ENCODE measurements around the gene DAB2IP.
"Not testable (repeated sequence)": the region's sequence is repeated elsewhere in the genome, so short reads cannot be mapped to it uniquely, and the experiment has no call there.

The DAB2IP gene

DNA sequence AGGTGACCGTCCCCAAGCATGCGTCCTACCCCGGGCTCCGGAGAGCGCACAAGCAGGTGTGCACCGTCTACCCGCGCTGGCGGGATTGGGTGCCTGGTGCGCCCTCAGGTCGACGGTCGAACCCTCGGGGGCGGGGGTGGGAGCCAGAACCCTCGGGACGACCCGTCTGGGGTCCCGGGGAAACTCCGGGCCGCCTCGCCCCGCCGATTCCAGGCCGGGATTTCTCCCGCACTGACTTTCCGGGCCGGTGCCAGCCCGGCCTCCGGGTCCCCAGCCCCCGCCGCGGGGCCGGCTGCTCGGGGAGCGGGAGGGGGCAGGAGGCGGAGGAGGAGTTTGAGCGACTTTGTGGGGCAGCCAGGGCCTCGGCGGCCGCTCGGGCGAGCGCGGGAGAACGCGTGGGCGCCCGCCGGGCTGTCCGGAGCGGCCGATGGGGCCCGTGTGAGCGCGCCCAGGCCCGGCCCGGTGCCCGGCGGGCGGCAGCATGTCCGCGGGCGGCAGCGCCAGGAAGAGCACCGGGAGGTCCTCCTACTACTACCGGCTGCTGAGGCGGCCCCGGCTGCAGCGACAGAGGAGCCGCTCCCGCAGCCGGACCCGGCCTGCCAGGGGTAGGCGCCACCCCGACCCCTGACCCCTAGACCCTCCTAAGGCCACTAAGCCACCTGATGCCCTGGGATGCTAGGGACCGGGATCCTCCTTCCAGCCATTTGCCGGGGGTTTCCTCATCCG lies at the start of gene DAB2IP:
Gene DAB2IP, plus strand, starts transcription at position 340 of the 726 bp plus-strand sequence. Its CDS starts 142 bp downstream, at position 482.
- DNase-seq, result no peak

DNA sequence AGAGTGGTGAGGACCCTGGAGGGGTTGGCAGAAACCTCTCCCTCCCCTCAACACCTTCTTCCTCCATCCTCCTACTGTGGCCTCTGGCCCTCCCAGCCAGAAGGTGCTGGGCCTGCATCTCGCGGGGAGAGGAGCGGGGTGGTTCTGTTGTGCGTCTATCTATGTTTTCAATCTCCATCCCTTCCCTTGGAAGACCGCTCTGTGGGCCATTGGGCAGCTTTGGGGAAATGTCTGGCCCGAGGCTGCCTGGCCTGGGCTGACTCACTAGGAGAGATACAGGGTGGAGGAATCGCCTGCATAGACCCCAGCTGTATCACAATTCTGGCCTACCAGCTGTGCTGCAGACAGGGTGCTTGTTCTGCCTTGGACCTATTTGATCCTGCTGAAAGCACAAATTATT lies 48.4 kb upstream of the DAB2IP start:
- no peak for DNase-seq

DNA sequence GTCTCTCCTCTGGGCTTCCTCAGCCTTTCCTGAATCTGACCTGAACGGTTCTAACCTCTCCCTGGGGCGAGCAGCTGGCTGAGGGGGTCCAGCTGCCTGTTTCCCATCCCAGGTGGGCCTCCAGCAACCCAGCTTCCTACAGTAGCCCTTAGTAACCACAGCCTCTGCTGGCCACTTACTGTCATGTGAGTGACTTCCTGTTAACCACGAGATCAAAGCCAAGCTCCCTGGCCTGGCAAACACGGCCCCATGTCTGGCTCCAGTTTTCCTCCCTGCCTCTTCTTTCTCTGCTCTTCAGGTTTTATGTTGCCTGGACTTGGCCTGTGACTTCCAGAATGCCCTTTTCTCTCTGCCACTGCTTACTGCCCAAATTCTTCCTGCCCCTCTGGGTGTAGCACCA lies 47.2 kb upstream of the DAB2IP start:
- DNase-seq, result peak; percentile 16

DNA sequence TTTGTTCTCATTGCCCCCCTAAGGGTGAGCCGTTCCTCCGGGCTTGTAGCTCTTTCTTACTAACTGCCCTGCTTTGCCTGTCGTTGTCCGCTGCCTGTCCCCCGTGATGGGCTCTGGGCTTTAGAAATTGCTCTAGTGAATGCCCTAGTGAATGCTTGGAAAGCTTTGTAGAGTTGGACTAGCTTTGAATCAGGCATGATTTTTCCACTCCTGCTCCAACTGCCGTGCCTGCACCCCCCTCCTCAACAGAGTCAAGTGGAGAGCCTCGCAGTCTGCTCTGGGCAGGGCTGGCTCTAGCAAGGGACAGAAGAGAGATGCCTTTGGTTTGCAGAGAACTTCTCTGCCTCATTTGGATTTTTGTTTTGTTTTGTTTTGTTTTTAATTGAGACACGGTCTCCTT lies 46.8 kb upstream of the DAB2IP start:
- DNase-seq, result no peak

DNA sequence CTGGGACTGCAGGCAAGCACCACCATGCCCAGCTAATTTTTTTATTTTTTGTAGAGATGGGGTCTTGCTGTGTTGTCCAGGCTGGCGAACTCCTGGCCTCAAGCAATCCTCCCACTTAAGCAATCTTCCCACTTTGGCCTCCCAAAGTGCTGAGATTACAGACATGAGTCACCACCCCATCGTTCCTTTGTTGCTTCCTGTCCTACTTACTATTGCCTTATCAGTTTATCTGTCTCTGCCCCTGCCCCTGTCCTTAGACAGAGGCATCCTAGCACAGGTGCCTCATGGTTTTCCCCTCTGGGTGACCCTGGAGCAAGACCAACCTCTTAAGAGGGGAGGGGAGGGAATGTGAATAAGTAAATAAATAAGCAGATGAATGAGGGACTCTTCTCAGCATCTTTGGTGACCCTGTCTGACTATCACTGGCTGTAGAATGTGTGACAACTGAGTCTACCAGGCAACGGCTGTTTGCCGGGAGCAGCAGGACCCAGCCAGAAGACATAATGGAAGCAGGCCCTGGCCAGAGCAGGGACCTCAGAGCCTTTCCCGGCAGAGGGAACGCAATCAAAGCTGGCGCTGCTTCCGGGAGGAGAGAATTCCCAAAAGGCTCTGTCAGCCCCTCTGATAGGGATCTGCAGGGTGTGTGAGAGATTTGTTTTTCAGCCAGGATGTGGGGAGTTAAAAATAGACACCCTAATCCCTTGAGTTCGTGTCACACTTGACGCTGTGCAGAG lies 43.8 kb upstream of the DAB2IP start:
- DNase-seq, result peak; percentile 40

DNA sequence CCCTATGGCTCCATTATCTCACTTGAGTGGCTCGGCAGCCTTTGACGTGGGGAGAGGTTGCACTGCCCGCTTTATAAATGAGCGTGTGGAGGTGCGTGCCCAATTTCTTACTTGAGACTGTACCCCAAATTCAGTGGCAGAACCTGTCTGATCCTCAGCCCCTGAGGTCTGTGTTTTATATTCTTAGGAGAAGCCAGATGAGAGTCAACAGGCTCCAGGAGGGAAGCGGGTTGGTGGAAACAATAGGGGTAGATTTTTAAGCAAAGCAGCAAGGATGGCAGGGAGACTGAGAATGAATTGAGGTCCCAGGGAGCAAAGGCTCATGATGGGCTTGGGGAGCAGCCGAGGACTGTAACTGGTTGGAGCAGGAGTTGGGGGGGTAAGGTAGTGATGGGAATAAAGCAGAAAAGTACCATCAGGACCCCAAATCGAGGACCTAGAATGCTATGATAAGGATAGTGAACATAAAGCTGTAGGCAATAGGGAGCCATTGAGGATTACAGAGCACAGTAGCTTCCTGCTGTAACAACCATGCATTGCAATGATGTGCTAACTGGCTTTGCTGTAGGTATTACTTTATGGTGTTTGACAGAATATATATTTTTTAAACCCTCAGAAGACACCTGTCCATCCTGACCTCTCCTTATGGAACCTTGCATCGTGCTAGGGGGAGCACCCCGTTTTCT lies 43.1 kb upstream of the DAB2IP start:
- no peak for DNase-seq

DNA sequence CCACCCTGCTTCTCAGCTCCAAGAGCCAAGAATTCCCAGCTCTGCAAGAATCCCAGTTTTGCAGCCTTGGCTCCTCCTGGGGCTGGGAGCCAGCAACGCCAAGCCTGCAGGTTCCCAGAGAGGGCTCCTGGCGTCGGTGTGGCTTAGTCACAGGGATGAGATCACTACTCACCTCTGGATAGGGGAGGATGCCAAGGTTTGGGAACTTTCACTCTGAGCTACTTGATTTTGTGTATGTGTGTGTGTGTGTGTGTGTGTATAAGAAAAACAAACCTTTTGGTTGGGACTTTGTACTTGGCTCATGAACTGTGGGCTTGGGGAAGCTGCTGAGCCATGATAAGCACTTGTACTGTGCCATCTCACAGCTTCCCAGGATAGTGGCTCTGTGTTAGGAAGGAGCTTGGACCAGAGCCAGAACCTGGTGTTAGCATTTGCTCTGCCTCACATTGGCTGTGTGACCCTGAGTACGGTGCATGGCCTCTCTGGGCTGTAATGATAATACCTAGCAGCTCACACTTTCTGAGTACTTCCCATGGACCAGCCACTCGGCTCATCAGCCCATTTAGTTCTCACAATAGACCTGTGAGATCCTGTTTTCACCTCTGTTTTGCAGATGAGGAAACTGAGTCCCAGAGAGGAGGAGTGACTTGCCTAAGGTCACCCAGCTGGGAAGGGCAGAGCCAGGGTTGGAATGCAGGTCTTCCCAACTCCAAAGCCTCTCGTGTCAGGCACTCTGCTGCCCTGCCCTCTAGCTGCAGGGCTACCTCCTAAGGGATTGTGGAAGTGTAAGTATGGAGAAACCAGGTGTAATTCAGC lies 41.4 kb upstream of the DAB2IP start:
- DNase-seq, result no peak

DNA sequence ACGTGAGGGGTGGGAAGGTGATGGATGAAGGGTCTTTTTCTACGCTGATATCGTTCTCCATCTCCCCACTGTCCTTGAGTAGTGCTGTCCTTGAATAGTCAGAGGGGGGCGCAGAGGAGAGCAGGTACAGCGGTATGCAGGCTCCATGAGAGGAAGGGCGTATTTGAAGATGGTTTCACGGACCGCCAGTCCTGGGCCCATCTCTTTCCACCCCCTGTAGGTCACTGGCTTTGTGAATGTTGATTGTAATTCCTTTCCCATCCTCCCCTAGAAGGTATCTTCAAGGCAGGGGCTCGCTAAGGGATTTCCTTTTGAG lies 40.8 kb upstream of the DAB2IP start:
- no peak for DNase-seq

DNA sequence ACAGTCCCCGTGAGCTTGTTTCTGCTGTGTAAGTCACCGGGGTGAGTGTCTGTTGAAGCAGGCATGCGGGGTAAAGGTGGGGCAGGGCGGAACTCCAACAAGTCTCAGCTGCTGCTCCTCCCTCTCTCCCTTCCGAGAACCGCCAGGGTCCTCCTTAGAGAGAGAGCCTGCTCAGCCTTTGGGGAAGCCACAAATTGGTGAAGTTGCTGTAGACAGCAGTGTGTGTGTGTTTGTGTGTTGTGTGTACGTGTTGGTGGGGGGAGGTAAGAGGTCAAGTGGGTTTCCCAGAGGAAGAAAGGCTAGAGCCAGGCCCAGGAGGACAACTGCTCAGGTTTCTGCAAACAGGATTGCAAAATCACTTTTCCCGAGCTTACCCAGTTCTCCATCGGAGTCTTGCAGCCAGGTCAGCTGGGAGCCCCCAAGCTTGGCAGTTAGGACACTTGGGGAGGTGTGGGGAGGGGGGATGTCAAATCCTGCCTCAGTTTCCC lies 38.9 kb upstream of the DAB2IP start:
- no peak for DNase-seq

DNA sequence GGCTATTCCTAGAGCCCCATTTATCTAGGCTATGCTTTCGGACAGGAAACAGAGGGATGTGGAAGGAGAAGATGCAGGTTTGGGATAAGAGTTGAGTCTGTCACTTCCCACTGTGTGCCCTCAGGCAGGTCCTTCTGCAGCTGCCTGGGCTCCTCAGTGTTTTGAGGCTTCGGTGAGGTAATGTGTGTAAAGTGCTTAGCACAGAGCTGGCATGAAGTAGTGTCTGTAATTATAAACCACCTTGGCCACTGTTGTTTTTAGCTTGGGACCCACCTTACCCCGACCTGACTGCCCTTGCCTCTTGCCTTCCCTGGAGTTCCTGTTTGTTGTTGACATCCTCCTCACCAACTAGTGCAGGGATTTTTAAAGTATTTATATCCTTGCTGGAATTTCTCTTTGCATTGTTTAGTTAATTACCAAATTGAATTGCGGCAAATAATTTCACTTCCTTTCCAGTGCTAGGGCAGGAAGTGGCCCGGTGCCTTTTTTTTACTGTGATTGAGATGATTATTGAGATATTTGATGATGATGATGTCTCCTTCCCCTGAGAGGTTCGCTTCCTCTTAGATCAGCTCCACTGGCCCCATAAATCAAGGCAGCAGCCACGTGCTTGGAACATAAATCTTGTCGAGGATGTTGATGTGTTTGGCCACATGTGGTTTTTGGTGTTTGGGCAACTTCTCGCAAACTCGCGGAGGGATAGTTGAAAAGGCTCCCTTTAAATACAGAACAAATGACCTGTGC lies 38.3 kb upstream of the DAB2IP start:
- DNase-seq, result no peak

DNA sequence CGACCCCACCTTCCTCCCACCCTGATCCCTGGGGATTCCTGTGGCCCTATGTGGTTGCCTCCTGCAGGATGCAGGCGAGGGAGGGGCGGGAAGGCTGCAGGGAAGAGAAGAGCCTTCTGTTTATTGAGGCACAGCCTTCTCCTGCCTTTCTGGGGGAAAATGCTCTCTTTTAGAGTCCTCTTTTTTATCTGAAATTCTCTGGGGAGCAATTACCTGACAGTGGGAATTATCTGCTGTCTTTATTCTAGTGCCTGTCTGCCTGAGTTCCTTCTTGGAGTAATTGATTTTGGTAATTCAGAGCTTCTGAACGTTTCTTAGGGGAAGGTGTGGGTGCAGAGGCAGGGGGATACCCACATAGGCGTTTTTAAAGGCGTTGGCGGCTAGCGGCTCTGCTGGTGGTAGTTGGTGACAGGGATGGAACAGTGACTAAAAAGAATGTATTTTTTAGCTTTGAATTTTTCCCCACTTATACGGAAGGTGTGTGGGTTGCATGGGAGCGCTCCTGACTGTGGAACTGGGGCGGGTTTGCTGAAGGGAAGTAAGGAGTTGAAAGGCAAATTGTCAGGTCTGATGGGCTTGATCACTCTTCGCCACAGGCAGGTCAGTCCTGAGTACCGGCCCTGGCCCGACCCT lies 35.2 kb upstream of the DAB2IP start:
- DNase-seq, result no peak

DNA sequence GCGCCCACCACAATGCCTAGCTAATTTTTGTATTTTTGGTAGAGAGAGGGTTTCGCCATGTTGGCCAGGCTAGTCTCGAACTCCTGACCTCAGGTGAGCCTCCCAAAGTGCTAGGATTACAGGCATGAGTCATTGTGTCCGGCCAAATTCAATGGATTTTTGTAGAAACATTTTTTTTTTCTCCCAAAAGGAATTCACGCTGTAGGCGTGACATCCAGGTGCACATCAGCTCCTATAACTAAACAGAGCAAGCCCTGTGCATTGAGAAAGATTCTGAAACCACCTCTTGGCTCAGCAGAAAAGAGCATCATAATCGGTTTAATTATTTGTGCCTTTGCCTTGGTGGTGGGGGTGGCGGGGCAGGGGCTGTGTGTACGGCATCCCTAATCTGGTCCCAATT lies 32.9 kb upstream of the DAB2IP start:
- no peak for DNase-seq

DNA sequence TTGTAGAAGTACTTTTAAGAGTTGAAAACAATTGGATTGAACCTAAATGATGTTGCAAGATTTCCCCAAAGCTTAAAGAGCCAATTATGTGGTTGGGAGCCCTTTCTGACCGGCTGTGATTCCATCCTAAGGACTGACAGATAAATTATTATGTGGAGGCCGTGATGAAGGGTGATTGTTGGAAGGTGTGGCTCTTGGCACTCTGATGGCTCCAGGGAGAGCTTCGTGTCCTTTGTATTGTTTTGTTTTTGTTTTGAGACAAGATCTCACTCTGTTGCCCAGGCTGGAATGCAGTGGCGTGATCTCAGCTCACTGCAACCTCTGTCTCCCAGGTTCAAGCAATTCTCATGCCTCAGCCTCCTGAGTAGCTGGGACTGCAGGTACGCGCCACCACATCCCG lies 32.5 kb upstream of the DAB2IP start:
- not testable (repeated sequence) for DNase-seq

DNA sequence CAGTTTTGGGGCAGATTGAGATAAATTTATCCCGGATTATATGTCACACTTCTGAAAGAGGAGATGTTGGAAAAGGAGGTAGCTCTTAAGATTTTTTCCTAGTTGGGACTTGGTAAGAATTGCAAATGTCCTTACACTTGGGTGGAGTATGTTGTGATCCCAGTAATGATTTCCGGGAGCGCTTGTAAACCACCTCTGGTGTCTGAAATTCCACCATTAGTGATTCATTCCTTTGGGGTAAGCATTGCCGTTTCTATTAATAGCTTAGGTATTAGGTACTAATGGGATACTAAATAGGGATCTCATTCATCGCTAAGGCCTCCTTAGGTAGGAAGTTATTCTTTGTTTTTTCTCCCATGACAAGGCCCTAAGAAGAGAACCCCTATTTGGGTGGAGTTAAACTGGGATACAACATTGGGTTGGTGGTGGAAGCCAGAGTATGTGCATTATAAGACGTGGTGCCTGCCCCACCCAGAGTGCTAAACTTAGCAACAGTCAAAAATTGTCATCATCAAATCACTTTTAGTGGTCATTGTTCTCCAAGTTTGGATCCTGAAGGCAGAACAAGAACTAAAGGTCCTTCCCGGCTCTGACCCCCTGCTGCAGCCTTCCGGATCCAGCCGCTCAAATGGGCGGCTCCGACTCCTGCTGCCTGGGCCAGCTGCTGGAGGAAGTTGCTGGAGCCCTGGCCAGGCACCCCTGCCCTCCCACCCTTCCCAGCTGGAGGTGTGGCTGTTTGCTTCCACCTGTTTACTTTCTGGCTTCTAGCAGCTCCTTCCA lies 31.7 kb upstream of the DAB2IP start:
- no peak for DNase-seq

DNA sequence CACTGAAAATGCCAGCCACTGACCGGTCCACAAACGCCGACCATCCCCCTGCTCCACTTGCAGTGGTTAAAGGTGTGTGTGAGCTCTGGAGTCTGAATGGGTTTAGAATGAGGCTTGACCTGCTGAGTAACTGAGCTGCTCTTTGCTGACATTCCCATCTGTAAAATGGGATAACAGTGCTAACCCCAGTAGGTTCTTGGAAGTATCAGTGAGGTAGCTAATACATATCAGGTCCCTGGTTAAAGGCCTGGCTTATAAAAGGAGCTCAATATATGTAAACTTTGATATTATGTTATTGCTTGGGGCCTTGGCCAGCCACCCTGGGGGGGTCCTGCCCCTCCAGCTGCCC lies 31.1 kb upstream of the DAB2IP start:
- no peak for DNase-seq

DNA sequence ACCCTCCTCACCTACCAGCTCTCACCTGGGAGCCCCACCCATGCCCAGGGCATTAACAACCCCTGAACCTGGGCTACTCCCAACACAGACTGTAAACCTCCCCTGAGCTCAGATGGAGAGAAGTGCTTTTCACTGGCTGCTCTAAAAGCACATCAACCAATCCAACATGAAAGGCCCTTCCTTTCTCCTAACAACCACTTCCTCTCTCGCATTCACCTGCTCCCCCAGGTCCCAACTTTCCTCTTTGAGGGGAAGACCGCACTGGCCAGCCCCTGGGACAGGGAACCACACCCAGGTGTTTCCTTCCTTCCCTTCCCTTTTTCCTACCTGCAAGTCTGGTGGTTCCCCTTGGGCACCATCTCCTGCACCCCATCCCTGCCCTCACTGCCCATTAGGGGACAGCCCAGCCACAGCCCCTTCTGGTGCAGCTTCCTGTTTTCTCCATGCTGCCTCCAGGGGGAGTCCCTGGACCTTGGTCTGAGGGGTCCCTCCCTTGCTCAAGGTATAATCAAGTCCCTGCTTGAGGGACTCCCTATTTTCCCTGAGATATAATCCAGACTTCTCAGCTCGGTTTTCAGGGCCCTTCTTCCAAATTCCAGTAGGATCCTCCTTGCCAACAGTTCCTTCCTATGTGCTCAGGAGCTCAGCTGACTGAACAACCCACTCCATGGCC lies 30.5 kb upstream of the DAB2IP start:
- DNase-seq, result peak; percentile 29

DNA sequence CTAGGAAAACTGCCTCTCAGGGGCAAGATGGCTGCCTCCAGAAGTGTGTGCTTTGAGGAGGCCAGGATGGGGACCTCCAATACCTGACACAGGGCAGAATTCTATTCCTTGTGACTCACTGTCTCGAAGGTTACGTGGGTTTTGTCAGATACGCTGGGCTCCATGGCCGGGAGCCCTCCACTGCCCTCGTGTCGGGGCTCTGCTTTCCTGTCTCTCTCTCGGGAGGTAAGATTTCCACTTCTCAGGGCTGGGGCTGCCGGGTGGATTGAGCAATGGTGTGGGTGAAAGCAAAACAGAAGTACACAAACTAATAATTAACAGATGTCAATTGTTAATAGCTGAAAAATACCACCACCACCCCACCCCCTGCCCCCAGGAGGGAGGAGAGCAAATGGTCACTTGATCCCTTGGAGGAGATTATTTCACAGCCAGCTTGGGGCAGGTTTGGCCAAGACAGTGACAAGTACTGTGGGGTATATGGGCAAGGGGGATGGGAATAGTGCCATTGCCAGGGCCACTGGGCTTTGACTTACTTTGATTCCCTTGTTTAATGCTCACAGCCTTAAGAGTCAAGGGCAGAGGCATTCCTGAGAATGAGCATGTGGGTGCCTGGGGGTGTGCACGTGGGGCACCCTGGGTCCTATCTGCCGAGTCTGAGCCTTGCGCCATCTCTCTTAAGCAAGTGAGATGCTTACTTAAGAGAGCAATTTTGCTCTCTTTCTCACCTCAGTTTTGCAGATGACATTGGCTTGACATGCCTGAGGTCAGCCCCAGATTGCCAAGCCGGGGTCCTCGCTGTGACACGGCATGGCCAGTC lies 28.8 kb upstream of the DAB2IP start:
- DNase-seq, result no peak

DNA sequence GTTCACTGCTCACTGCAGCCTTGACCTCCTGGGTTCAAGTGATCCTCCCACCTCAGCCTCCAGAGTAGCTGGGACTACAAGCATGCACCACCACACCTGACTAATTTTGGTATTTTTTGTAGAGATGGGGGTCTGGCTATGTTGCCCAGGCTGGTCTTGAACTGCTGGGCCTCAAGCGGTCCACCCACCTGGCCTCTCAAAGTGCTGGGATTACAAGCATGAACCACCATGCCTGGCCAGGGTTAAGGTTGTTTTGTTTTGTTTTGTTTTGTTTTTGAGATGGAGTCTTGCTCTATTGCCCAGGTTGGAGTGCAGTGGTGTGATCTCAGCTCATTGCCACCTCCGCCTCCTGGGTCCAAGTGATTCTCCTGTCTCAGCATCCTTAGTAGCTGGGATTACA lies 28.0 kb upstream of the DAB2IP start:
- DNase-seq, result not testable (repeated sequence)

DNA sequence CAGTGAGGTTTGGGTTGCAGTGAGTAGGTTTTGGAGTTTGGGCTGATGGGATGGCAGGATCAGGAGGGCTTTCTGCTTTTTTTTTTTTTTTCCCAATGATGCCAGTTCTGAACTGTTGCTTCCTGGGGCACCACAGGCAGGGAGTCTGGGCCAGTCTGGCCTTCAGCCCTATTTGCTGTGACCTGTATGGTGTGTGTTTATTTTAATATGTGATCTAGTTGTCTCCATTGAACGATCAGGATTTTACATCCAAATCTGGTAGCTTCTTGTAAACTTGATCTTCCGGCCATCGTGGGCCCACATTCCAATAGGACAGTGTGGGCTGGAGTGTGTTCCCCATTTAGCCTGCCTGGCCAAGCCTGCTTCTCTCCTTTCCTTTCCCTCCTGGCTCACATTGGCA lies 25.8 kb upstream of the DAB2IP start:
- DNase-seq, result no peak

DNA sequence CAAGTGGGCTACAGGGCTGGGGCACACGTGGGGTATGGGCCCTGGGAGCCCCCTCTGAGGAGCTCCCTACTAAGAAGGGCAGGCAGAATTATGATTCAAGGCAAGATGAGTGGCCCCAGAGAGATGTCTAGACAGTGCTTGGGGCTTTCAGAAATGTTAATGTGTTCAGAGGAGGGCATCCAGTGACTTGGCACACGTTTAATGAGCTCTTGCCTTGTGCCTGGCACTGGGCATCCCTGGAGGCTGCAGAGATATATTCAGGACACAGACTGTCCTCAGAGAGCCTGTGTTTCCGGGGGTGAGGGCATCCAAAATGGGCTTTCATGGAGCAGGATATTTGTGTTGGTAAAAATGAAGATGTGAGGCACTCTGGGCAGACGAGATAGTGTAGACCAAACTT lies 25.4 kb upstream of the DAB2IP start:
- no peak for DNase-seq

Measured in HCEC 1CT (cell line).